Trophoblast cell (in vitro differentiated cells and primary cell): ENCODE measurements around the gene HCRTR1.
"Not testable (repeated sequence)": the region's sequence is repeated elsewhere in the genome, so short reads cannot be mapped to it uniquely, and the experiment has no call there.

Experiments used
- DNase-seq, 2 donors: peaks; one replicate each; pipeline ENCODE4 v3.0.0-alpha.2; 2016
- H2AFZ ChIP-seq: 2 replicates; pipeline ENCODE4 v1.6.1; 2013; ENCODE audit warnings: low read length, moderate library complexity, mild to moderate bottlenecking; ENCODE audit not compliant: insufficient read depth, poor library complexity
- H2AK5ac ChIP-seq: 2 replicates; pipeline ENCODE4 v1.6.1; 2013; ENCODE audit warnings: mild to moderate bottlenecking, low read length
- H2BK120ac ChIP-seq: 2 replicates; pipeline ENCODE4 v1.6.1; 2013; ENCODE audit warnings: low read length, mild to moderate bottlenecking, moderate library complexity; ENCODE audit not compliant: insufficient read depth, poor library complexity
- H2BK12ac ChIP-seq: 2 replicates; pipeline ENCODE4 v1.6.1; 2013; ENCODE audit warnings: mild to moderate bottlenecking, low read length, moderate library complexity
- H2BK5ac ChIP-seq: 2 replicates; pipeline ENCODE4 v1.6.1; 2013; ENCODE audit warnings: low read length, low read depth, moderate library complexity, mild to moderate bottlenecking; ENCODE audit not compliant: poor library complexity
- H3K14ac ChIP-seq: 2 replicates; pipeline ENCODE4 v1.6.1; 2013; ENCODE audit warnings: mild to moderate bottlenecking, low read length
- H3K18ac ChIP-seq: 2 replicates; pipeline ENCODE4 v1.6.1; 2013; ENCODE audit warnings: mild to moderate bottlenecking, low read length
- H3K23ac ChIP-seq: 2 replicates; pipeline ENCODE4 v1.6.1; 2013; ENCODE audit warnings: low read length
- H3K27ac ChIP-seq: 2 replicates; pipeline ENCODE4 v1.5.1; 2013; ENCODE audit warnings: low read depth, mild to moderate bottlenecking, inconsistent platforms, low read length, moderate library complexity
- H3K27me3 ChIP-seq: 2 replicates; pipeline ENCODE4 v1.6.1; 2013; ENCODE audit warnings: inconsistent platforms, mild to moderate bottlenecking, low read length, moderate library complexity; ENCODE audit not compliant: insufficient read depth
- H3K36me3 ChIP-seq, 2 experiments: 1 replicate in 1 of 2; 2 replicates in 1 of 2; pipeline ENCODE4 v1.6.1; 2013; ENCODE audit warnings: low read length in 2 of 2, mild to moderate bottlenecking in 2 of 2, moderate library complexity in 1 of 2; ENCODE audit not compliant: insufficient read depth in 2 of 2, control insufficient read depth in 1 of 2
- H3K4ac ChIP-seq: 2 replicates; pipeline ENCODE4 v1.6.1; 2013; ENCODE audit warnings: low read depth, mild to moderate bottlenecking, low read length, moderate library complexity
- H3K4me1 ChIP-seq, 2 experiments: 1 replicate in 1 of 2; 2 replicates in 1 of 2; pipeline ENCODE4 v1.6.1; 2013; ENCODE audit warnings: low read length in 2 of 2, mild to moderate bottlenecking in 2 of 2, moderate library complexity in 1 of 2; ENCODE audit not compliant: insufficient read depth in 2 of 2, control insufficient read depth in 1 of 2
- H3K4me2 ChIP-seq: 2 replicates; pipeline ENCODE4 v1.6.1; 2013; ENCODE audit warnings: inconsistent platforms, mild to moderate bottlenecking, low read length, moderate library complexity
- H3K4me3 ChIP-seq: 2 replicates; pipeline ENCODE4 v1.5.1; 2013; ENCODE audit warnings: mild to moderate bottlenecking, low read depth, low read length, inconsistent platforms
- H3K79me1 ChIP-seq: one replicate; pipeline ENCODE4 v1.6.1; 2013; ENCODE audit warnings: low read length
- H3K79me2 ChIP-seq: 2 replicates; pipeline ENCODE4 v1.6.1; 2013; ENCODE audit warnings: low read length, mild to moderate bottlenecking; ENCODE audit not compliant: control insufficient read depth, insufficient read depth, poor library complexity
- H3K9ac ChIP-seq: 2 replicates; pipeline ENCODE4 v1.6.1; 2013; ENCODE audit warnings: mild to moderate bottlenecking, low read length
- H3K9me3 ChIP-seq: 2 replicates; pipeline ENCODE4 v1.6.1; 2013; ENCODE audit warnings: low read depth, mild to moderate bottlenecking, control low read depth, inconsistent platforms, low read length; ENCODE audit not compliant: insufficient read depth
- H4K12ac ChIP-seq: 2 replicates; pipeline ENCODE4 v1.6.1; 2013; ENCODE audit warnings: low read depth, mild to moderate bottlenecking, low read length, moderate library complexity
- H4K8ac ChIP-seq: 2 replicates; pipeline ENCODE4 v1.6.1; 2013; ENCODE audit warnings: low read depth, mild to moderate bottlenecking, low read length, moderate library complexity
- H4K91ac ChIP-seq: one replicate; pipeline ENCODE4 v1.6.1; 2013; ENCODE audit warnings: low read depth, mild to moderate bottlenecking, low read length, moderate library complexity
- WGBS: extraction: QIAGEN DNeasy Blood & Tissue Kit; methylation state at CpG from one replicate; pipeline ENCODE4 v1.1.7; 2013; ENCODE audit warnings: missing lambda C conversion rate; ENCODE audit not compliant: insufficient read length, insufficient coverage; ENCODE audit errors: extremely low coverage; 5-methylcytosine and 5-hydroxymethylcytosine counted together

Gene HCRTR1

GRCh38 chr1:31586376-31587327, 30.8 kb upstream of the HCRTR1 start:
- Histone ChIP-seq H2AFZ (no peak overlapping the region), H3K14ac (no peak overlapping the region), H3K4me2 (no peak overlapping the region), H4K8ac (no peak overlapping the region), H2BK5ac (no peak overlapping the region), H3K9ac (no peak overlapping the region), H3K36me3 (peaks cover 56 to 65% of the 10 kb centered on the region in 2 experiments), H3K27me3 (no peaks in the 10 kb centered on the region), H3K27ac (no peak overlapping the region), H2BK12ac (no peak overlapping the region), H3K79me2 (peaks cover 9% of the 10 kb centered on the region), H2AK5ac (no peak overlapping the region), H3K4me1 (peaks cover 26 to 38% of the 10 kb centered on the region in 2 experiments), H3K79me1 (peaks cover 40% of the 10 kb centered on the region), H4K91ac (no peak overlapping the region), H3K4me3 (no peak overlapping the region), H3K18ac (no peak overlapping the region), H3K4ac (no peak overlapping the region), H2BK120ac (no peak overlapping the region), H4K12ac (no peak overlapping the region), H3K23ac (no peak overlapping the region), H3K9me3 (peaks cover 2% of the 10 kb centered on the region)
- no CpG with 5 or more reads among the region's 47 CpGs for WGBS
- DNase-seq, result no peak

GRCh38 chr1:31587328-31587699, 30.2 kb upstream of the HCRTR1 start:
- Histone ChIP-seq H3K27ac (peak overlapping the region; percentile 44), H3K79me1 (peaks cover 45% of the 10 kb centered on the region), H3K36me3 (peaks cover 53 to 61% of the 10 kb centered on the region in 2 experiments), H3K4me1 (peaks cover 28 to 39% of the 10 kb centered on the region in 2 experiments)
- H2BK120ac ChIP-seq, H4K12ac ChIP-seq, H2AFZ ChIP-seq, H3K9ac ChIP-seq, H3K79me2 ChIP-seq, H3K4me2 ChIP-seq, H3K4ac ChIP-seq, H3K9me3 ChIP-seq, H3K27me3 ChIP-seq, H3K14ac ChIP-seq, H3K18ac ChIP-seq, H2BK12ac ChIP-seq, H3K4me3 ChIP-seq, DNase-seq, H4K91ac ChIP-seq, H3K23ac ChIP-seq, H4K8ac ChIP-seq, H2AK5ac ChIP-seq, H2BK5ac ChIP-seq: not testable (repeated sequence)
- no CpG with 5 or more reads among the region's 5 CpGs for WGBS

- Histone ChIP-seq H3K4me1 (peaks cover 26 to 38% of the 10 kb centered on the region in 2 experiments), H3K27ac (peak overlapping the region; percentile 94), H3K18ac (peak overlapping the region; percentile 60), H3K79me2 (peaks cover 9% of the 10 kb centered on the region), H2AFZ (no peak overlapping the region), H3K4me3 (no peak overlapping the region), H3K79me1 (peaks cover 45% of the 10 kb centered on the region), H2AK5ac (peak overlapping the region; percentile 51), H3K4me2 (no peak overlapping the region), H3K4ac (peak overlapping the region; percentile 74), H4K12ac (peak overlapping the region; percentile 76), H4K8ac (peak overlapping the region; percentile 13), H3K14ac (peak overlapping the region; percentile 91), H2BK5ac (peak overlapping the region; percentile 96), H3K36me3 (peaks cover 48 to 57% of the 10 kb centered on the region in 2 experiments), H4K91ac (peak overlapping the region; percentile 85), H2BK12ac (peak overlapping the region; percentile 74), H2BK120ac (peak overlapping the region; percentile 95), H3K27me3 (no peaks in the 10 kb centered on the region), H3K23ac (no peak overlapping the region), H3K9ac (no peak overlapping the region), H3K9me3 (peaks cover 2% of the 10 kb centered on the region)
- DNase-seq, result peak in 1 of 2 donors; percentile 59
- WGBS, result no CpG with 5 or more reads among the region's 14 CpGs
These were observed 29.6 kb upstream of the HCRTR1 start for GRCh38 chr1:31587720-31588423.

GRCh38 chr1:31588751-31589515, 28.6 kb upstream of the HCRTR1 start:
- H3K79me1 ChIP-seq, result peaks cover 42% of the 10 kb centered on the region

More at GRCh38 chr1:31588751-31589515, 28.6 kb upstream of the HCRTR1 start:
- Histone ChIP-seq H2BK5ac (peak overlapping the region; percentile 96), H3K4me2 (peak overlapping the region; percentile 17), H3K9me3 (peaks cover 2% of the 10 kb centered on the region), H3K23ac (no peak overlapping the region), H3K27me3 (no peaks in the 10 kb centered on the region), H3K4ac (peak overlapping the region; percentile 74), H3K9ac (no peak overlapping the region), H4K91ac (peak overlapping the region; percentile 85), H4K12ac (peak overlapping the region; percentile 76), H3K36me3 (peaks cover 37 to 46% of the 10 kb centered on the region in 2 experiments), H2BK120ac (peak overlapping the region; percentile 95), H2BK12ac (peak overlapping the region; percentile 85), H2AK5ac (peak overlapping the region; percentile 51), H3K4me3 (no peak overlapping the region), H2AFZ (peak overlapping the region; percentile 46), H3K14ac (peak overlapping the region; percentile 91), H3K18ac (peak overlapping the region; percentile 76), H3K79me2 (peaks cover 6% of the 10 kb centered on the region), H3K27ac (peak overlapping the region; percentile 94), H3K4me1 (peaks cover 25 to 39% of the 10 kb centered on the region in 2 experiments), H4K8ac (peak overlapping the region; percentile 94)
- no CpG with 5 or more reads among the region's 62 CpGs for WGBS
- peak in 1 of 2 donors; percentile 44 for DNase-seq
